Adrenal gland (tissue), 5 donors: Measurements from ENCODE around the gene WWP2.
A peak's percentile ranks its signal among the peaks of the same experiment; 100 is the strongest.

ENCODE experiments used
- CTCF ChIP-seq, 6 experiments: fragments of 450-650 bp in 4 of 6; fragments of 200-600 bp in 2 of 6; sonication (generic) in 1 of 6; IDR thresholded peaks; 1 replicate in 5 of 6; 2 replicates in 1 of 6; pipeline versions ENCODE4 v1.5.1 to v1.8.0; 2016 to 2021; ENCODE audit warnings: antibody characterized with exemption in 6 of 6, mild to moderate bottlenecking in 2 of 6, moderate library complexity in 1 of 6
- POLR2A ChIP-seq, 2 donors: fragments of 450-650 bp; IDR thresholded peaks; one replicate each; pipeline ENCODE4 v1.6.1; 2017; ENCODE audit warnings: antibody characterized with exemption in 2 of 2, mild to moderate bottlenecking in 2 of 2, moderate library complexity in 1 of 2
- donor health status: DM: no; HTN: no; CAD: no.

GRCh38 chr16:69848637-69849545, 86.8 kb downstream of the WWP2 start:
- peak in 2 of 6 experiments; percentile 6 to 31 for TF ChIP-seq CTCF (IDR thresholded peaks at IDR 0.05)
- TF ChIP-seq POLR2A (IDR thresholded peaks at IDR 0.05): peak in 1 of 2 donors; percentile 64
